NCI-H345 treated with DMSO at 0.1 percent for 48 hours (cell line): ENCODE results near the gene TM9SF4.

ENCODE experiments used
- DNase-seq: peaks from one replicate; lab custom pipeline; 2025; ENCODE audit not compliant: unreplicated experiment; lab: John Stamatoyannopoulos, UW

The TM9SF4 gene

DNA sequence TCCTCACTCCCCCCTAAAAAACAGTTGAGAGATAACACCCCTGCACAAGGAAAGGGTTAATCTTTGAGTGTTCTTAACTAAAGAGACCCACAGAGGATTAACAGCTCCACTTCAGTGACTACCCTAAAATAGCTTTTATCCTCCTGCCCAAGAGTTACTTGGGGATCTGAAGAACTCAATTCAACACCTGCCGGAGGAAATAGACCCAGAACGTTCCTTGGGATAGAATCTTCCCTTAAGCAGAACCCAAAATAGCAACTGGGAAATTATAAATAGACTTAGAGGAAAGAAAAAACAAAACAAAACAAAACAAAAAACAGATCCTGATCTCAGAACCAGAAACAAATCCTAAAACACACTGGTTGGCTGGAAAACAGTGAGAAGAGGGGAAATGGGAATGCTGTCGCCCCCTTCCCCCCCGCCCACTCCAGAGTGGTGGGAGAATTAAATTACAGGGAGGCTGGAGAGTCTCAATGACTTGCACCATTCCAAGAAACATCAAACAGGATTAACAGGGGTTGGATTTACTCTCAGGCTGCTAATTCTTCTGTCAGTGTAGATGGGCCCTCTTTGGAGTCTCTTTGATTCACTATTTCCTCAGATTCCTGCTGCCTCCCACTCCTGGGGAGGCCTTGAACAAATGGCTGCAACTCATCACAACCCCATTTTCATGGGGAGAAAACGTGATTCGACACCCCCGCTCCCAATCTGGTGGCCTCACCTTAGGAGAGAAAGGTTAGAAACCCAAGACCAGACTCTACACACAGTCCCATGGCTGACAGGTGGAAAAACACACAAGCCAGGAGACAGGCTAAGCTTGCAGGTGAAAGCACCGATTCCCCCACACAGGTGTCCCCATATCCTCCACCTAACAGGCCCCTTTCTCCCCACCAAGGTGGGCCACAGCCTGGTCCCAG is 96.6 kb downstream of the TM9SF4 start:
- no peak for DNase-seq

DNA sequence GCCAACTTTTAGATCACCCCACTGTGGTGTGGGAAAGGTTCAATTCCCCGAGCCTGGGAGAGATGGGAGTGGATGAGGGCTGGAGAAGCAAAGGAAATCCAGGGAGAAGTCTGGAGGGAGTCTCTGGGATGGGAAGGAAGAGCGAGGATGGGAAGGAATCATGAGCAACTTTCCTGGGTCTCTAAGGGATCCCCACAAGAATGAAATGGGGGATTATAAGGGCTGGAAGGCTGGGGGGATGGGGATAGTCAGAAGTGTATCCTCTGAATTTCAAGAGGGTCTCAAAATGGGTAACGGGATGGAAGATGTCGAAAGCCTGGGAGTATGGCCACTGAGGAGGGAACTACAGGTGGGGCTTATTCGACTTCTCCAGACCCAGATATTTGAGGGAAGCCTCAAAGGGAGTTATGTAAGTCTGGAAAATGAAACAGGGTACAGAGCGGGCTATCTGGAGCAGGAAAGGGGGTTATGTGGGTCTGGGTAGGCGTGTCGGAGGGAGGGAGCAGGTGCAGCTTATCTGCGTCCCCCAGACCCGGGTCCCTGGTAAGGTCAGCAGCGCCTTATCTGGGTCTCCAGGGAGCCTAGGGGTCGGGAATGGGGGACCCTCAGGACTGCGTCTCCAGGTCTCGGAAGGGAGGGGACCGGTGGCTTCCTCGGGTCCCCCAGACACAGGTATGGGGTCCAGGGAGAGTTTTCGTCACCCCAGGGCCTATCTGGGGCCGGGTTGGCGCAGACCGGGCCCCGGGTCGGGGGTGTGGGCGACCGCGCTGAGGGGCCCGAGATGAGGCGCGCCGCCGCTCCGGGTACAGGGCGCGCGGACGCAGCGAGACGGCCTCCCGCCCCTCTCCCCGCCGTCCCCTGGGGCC is 97.5 kb downstream of the TM9SF4 start:
- no peak for DNase-seq

- DNase-seq, result peak; percentile 88
Measured at GRCh38 chr20:32207626-32208498, 98.3 kb downstream of the TM9SF4 start, which contains the start of the genes PLAGL2 and POFUT1. Gene PLAGL2 (minus strand): TSS chr20:32207743. CDS start chr20:32202178, 5,565 bp downstream. Gene POFUT1 (plus strand): TSS chr20:32207880. CDS start chr20:32207942, 62 bp downstream.

DNA sequence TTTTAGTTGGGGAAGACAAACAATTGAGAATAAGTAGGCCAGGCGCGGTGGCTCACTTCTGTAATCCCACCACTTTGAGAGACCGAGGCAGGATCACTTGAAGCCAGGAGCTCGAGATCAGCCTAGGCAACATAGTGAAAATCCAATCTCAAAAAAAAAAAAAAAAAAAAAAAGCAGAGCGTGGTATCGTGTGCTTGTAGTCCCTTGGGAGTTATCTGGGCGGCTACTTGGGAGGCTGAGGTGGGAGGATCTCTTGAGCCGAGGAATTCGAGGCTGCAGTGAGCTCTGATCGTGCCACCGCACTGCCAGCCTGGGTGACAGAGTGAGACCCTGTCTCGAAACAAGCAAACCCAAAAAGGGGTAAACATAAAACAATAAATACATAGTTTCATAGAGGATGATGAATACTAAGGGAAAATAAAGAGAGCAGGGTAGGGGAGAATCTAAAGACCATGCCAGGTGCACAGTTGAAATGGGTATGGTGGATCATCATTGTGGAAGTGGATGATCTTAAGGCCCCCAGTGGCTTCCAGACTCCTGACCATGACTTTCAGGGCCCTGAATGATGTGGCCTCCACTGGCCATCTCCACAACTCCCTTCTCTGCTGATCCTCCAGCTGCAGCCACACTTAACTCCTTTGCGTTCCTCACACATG is 99.1 kb downstream of the TM9SF4 start:
- DNase-seq, result no peak

GRCh38 chr20:32209850-32210605 is 100.5 kb downstream of the TM9SF4 start:
- DNase-seq, result no peak

DNA sequence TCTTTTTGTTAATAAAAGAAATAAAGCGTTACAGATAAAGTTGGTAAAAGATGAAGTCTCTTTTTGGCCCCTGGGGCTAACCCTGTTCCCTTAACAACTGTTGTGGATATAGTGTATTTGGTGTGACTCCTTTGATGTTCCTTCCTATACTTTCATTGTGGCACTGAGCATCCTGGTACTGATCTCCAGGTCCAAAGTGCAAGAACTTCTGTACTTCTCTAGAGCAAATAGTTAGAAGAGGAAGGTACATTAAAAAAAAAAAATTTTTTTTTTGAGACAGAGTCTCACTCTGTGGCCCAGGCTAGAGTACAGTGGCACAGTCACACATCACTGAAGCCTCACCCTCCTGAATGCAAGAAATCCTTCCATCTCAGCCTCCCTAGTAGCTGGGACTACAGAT is 104.4 kb downstream of the TM9SF4 start:
- DNase-seq, result no peak

DNA sequence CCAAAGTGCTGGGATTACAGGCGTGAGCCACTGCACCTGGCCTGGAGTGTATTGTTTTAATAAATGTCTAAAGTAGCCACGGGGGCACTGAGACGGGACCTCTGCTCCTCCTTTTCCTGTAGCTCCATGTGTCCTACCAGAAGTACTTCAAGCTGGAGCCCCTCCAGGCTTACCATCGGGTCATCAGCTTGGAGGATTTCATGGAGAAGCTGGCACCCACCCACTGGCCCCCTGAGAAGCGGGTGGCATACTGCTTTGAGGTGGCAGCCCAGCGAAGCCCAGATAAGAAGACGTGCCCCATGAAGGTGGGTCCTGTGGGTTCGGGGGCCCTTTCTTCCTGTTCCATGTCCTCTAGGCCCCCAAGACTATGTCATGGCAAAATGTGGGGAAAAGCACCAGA is 105.6 kb downstream of the TM9SF4 start:
- DNase-seq, result no peak

DNA sequence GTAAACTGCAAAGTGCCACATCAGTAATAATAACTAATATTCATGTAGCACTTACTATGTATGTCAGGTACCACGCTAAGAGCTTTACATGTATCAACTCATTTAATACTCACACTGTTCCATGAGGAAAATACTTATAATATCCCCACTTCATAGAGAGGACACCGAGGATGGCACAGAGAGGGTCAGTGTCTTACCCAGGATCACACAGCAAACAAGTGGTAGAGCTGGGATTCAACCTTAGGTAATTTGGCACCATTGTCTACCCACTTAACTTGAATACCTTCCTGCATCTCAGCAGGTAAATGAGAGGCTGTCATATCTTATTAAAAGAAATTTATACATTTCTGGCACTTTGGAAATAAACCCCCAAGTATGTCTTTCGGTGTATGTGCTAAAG is 106.2 kb downstream of the TM9SF4 start:
- DNase-seq, result no peak

GRCh38 chr20:32216179-32217142 is 106.9 kb downstream of the TM9SF4 start:
- DNase-seq, result no peak
